ENCODE data around the gene MAT1A. TPM values are rescaled to one million over a fixed set of nuclear protein-coding genes. Genes with fewer than 3 reads are reported as not detected.

Gene MAT1A
- total and polyA plus RNA-seq, 2 experiments from 2014 or later, result 0.97 to 8.0 TPM

- Histone ChIP-seq H3K4me3 (no peak overlapping the region), H3K4me1 (ENCODE audit: insufficient read depth) (no peaks in the 10 kb centered on the region), H4K20me1 (replicated peaks; ENCODE audit: insufficient read depth) (no peaks in the 10 kb centered on the region), H3K4me2 (no peak overlapping the region), H3K9me2 (ENCODE audit: insufficient read depth) (no peaks in the 10 kb centered on the region), H3K79me2 (replicated peaks; ENCODE audit: insufficient read depth) (no peaks in the 10 kb centered on the region), H2AFZ (no peak overlapping the region), H3F3A (replicated peaks; ENCODE audit: low read depth) (no peaks in the 10 kb centered on the region), H3K36me3 (ENCODE audit: insufficient read depth) (no peaks in the 10 kb centered on the region), H3K27ac (ENCODE audit: low read depth) (no peak overlapping the region), H3K27me3 (ENCODE audit: insufficient read depth) (no peaks in the 10 kb centered on the region)
- ATAC-seq, result no peak
- Mint-ChIP-seq H3K4me1 (no peaks in the 10 kb centered on the region; the same call in 1 of the 3 replicates), H3K27ac (no peak overlapping the region), H3K4me3 (no peak overlapping the region), H3K9me3 (peaks cover 2% of the 10 kb centered on the region; the same call in 1 of the 3 replicates), H3K27me3 (ENCODE audit: insufficient read depth, low read depth, poor library complexity) (peaks cover 8% of the 10 kb centered on the region), H3K36me3 (ENCODE audit: low read depth) (peaks cover 3% of the 10 kb centered on the region; the same call in 1 of the 3 replicates)
- TF ChIP-seq ZNF114 (CRISPR knock-in tag; IDR thresholded peaks at IDR 0.05) (no peak), ZNF462 (CRISPR knock-in tag; IDR thresholded peaks at IDR 0.05) (no peak), POLR2AphosphoS5 (IDR thresholded peaks at IDR 0.05; ENCODE audit: low read depth) (no peak), NANOG (IDR thresholded peaks at IDR 0.05; ENCODE audit: borderline replicate concordance) (no peak), JUNB (IDR thresholded peaks at IDR 0.05; ENCODE audit: unreplicated experiment) (no peak), EZH2phosphoT487 (IDR thresholded peaks at IDR 0.05; ENCODE audit: unreplicated experiment) (no peak), REST (IDR thresholded peaks at IDR 0.05; ENCODE audit: unreplicated experiment) (no peak), CTCF (conservative IDR thresholded peaks at IDR 0.05; ENCODE audit: low read depth in 2 of 2) (no peak), EZH2 (IDR thresholded peaks at IDR 0.05; ENCODE audit: low read depth, unreplicated experiment) (no peak), CREB1 (CRISPR knock-in tag; IDR thresholded peaks at IDR 0.05; ENCODE audit: low read depth) (no peak), ETS1 (IDR thresholded peaks at IDR 0.05) (no peak)
- no peak for DNase-seq (ENCODE audit: low spot score)
Measured at GRCh38 chr10:80276335-80276734, 13.1 kb downstream of the MAT1A start.
